Ishikawa (cell line): ENCODE measurements around the gene GRIK2.

Source experiments
- CEBPB ChIP-seq: IDR thresholded peaks from 2 replicates; pipeline ENCODE4 v1.6.1; 2012
- CREB1 ChIP-seq: IDR thresholded peaks from 2 replicates; pipeline ENCODE4 v1.6.1; 2012; ENCODE audit warnings: low read depth
- EGR1 ChIP-seq: IDR thresholded peaks from 2 replicates; pipeline ENCODE4 v1.6.1; 2012
- EP300 ChIP-seq: IDR thresholded peaks from 2 replicates; pipeline ENCODE4 v1.6.1; 2012; ENCODE audit warnings: borderline replicate concordance
- FOXM1 ChIP-seq: IDR thresholded peaks from 2 replicates; pipeline ENCODE4 v1.6.1; 2012; ENCODE audit warnings: low read depth, borderline replicate concordance
- MAX ChIP-seq: IDR thresholded peaks from 2 replicates; pipeline ENCODE4 v1.6.1; 2012
- RAD21 ChIP-seq: IDR thresholded peaks from 2 replicates; pipeline ENCODE4 v1.6.1; 2012; ENCODE audit warnings: low read depth
- REST ChIP-seq: IDR thresholded peaks from 2 replicates; pipeline ENCODE4 v1.6.1; 2012; ENCODE audit warnings: low read depth, mild to moderate bottlenecking
- TAF1 ChIP-seq: IDR thresholded peaks from 2 replicates; pipeline ENCODE4 v1.6.1; 2012; ENCODE audit warnings: low read depth, mild to moderate bottlenecking
- TEAD4 ChIP-seq: IDR thresholded peaks from 2 replicates; pipeline ENCODE4 v1.6.1; 2012
- YY1 ChIP-seq: IDR thresholded peaks from 2 replicates; pipeline ENCODE4 v1.6.1; 2012; ENCODE audit warnings: low read depth
- ZBTB7A ChIP-seq: IDR thresholded peaks from 2 replicates; pipeline ENCODE4 v1.6.1; 2012; ENCODE audit warnings: low read depth
- TF ChIP-seq, protein P1 (sequence below): IDR thresholded peaks from 2 replicates; pipeline ENCODE4 v1.6.1; 2012

GRCh38 chr6:101783287-101783686 is 389.8 kb downstream of the GRIK2 start:
- TF ChIP-seq EP300 (no peak), YY1 (no peak), CEBPB (no peak), RAD21 (no peak), TAF1 (no peak), REST (no peak), MAX (no peak), CREB1 (no peak), EGR1 (no peak), ZBTB7A (no peak), FOXM1 (no peak), TEAD4 (no peak)
- TF ChIP-seq, protein P1, sequence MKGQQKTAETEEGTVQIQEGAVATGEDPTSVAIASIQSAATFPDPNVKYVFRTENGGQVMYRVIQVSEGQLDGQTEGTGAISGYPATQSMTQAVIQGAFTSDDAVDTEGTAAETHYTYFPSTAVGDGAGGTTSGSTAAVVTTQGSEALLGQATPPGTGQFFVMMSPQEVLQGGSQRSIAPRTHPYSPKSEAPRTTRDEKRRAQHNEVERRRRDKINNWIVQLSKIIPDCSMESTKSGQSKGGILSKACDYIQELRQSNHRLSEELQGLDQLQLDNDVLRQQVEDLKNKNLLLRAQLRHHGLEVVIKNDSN, result no peak
